Endothelial cell of umbilical vein (primary cell): ENCODE measurements around the gene IMPG1. TPM values are rescaled to one million over a fixed set of nuclear protein-coding genes. Genes with fewer than 3 reads are reported as not detected.

Source experiments
- BruUV-seq: library from RNA; stranded (reverse); fragments of 400-500 nt; replicated peaks from 2 replicates; lab custom pipeline; 2021; lab: Mats Ljungman, UMichigan
- CTCF ChIA-PET: fragments of 300-600, 350-600 bp; sonication (Branson Sonifier 250); formaldehyde crosslinking; loops from one replicate; lab custom pipeline; 2021; ENCODE audit warnings: antibody characterized with exemption, inconsistent platforms; lab: Charles Lee
- POLR2A ChIA-PET: fragments of 300-600, 350-600 bp; sonication (Branson Sonifier 250); formaldehyde crosslinking; loops from one replicate; lab custom pipeline; 2021; ENCODE audit warnings: antibody characterized with exemption, inconsistent platforms; lab: Charles Lee
- DNase-seq: peaks from one replicate; pipeline ENCODE4 v3.0.0-alpha.2; 2011; ENCODE audit warnings: low read depth, low spot score
- FAIRE-seq: peaks from 2 replicates; lab custom pipeline; 2011; peaks lifted over from hg19 to GRCh38; lab: Jason Lieb, UNC
- H2AFZ ChIP-seq: 2 replicates; pipeline ENCODE4 v1.6.0; 2012; ENCODE audit warnings: low read depth, low read length, control low read depth, inconsistent platforms
- H3K27ac ChIP-seq: 2 replicates; pipeline ENCODE4 v1.5.1; 2011; ENCODE audit warnings: low read depth, mild to moderate bottlenecking, control low read depth, low read length, moderate library complexity; ENCODE audit not compliant: insufficient read depth
- H3K27me3 ChIP-seq, 2 experiments: 2 replicates each; pipeline versions ENCODE4 v1.6.0 to v1.6.1; 2011; ENCODE audit warnings: low read length in 2 of 2, mixed read lengths in 1 of 2; ENCODE audit not compliant: control insufficient read depth in 2 of 2, insufficient read depth in 2 of 2
- H3K36me3 ChIP-seq, 2 experiments: 2 replicates in 1 of 2; 3 replicates in 1 of 2; pipeline ENCODE4 v1.5.1; 2011; ENCODE audit warnings: low read length in 2 of 2, mild to moderate bottlenecking in 1 of 2, moderate library complexity in 1 of 2; ENCODE audit not compliant: control insufficient read depth in 2 of 2, insufficient read depth in 2 of 2; ENCODE audit errors: extremely low read depth in 1 of 2
- H3K4me1 ChIP-seq: 3 replicates; pipeline ENCODE4 v1.5.1; 2011; ENCODE audit warnings: mild to moderate bottlenecking, low read length; ENCODE audit not compliant: control insufficient read depth, insufficient read depth; ENCODE audit errors: extremely low read depth
- H3K4me2 ChIP-seq: 2 replicates; pipeline ENCODE4 v1.6.1; 2011; ENCODE audit warnings: low read length, control low read depth, mixed read lengths; ENCODE audit not compliant: insufficient read depth
- H3K4me3 ChIP-seq, 3 experiments: fragments of 200-600 bp in 1 of 3; sonication (generic), shearing (Covaris generic) in 1 of 3; replicated peaks in 1 of 3; 2 replicates each; pipeline ENCODE4 v1.5.1; 2011 to 2016; ENCODE audit warnings: control low read depth in 3 of 3, low read length in 3 of 3, mild to moderate bottlenecking in 2 of 3, inconsistent platforms in 1 of 3, low read depth in 1 of 3, moderate library complexity in 1 of 3; ENCODE audit not compliant: insufficient read depth in 1 of 3
- H3K79me2 ChIP-seq: 2 replicates; pipeline ENCODE4 v1.6.0; 2012; ENCODE audit warnings: low read length, inconsistent platforms; ENCODE audit not compliant: control insufficient read depth, insufficient read depth
- H3K9ac ChIP-seq: replicated peaks from 2 replicates; pipeline ENCODE3; 2011; ENCODE audit warnings: low read length, control low read depth; ENCODE audit not compliant: insufficient read depth; ENCODE audit errors: extremely low read depth
- H3K9me1 ChIP-seq: replicated peaks from 3 replicates; pipeline ENCODE4 v1.6.0; 2011; ENCODE audit warnings: mild to moderate bottlenecking, low read length; ENCODE audit not compliant: control insufficient read depth, insufficient read depth; ENCODE audit errors: extremely low read depth
- H3K9me3 ChIP-seq: replicated peaks from 2 replicates; pipeline ENCODE4 v1.5.1; 2012; ENCODE audit warnings: low read length, inconsistent platforms; ENCODE audit not compliant: control insufficient read depth, insufficient read depth
- H4K20me1 ChIP-seq: replicated peaks from 2 replicates; pipeline ENCODE3; 2011; ENCODE audit warnings: mild to moderate bottlenecking, low read length; ENCODE audit not compliant: control insufficient read depth, insufficient read depth; ENCODE audit errors: extremely low read depth
- EZH2 ChIP-seq: IDR thresholded peaks from 2 replicates; pipeline ENCODE4 v1.6.1; 2012; ENCODE audit warnings: borderline replicate concordance, low read depth, mild to moderate bottlenecking, moderate library complexity, low read length, inconsistent platforms; ENCODE audit not compliant: severe bottlenecking
- FOS ChIP-seq: IDR thresholded peaks from 2 replicates; pipeline ENCODE4 v1.6.1; 2011; ENCODE audit warnings: mild to moderate bottlenecking, low read length, moderate library complexity, borderline replicate concordance; ENCODE audit not compliant: insufficient read depth
- GATA2 ChIP-seq: IDR thresholded peaks from 2 replicates; pipeline ENCODE4 v1.7.0; 2011; ENCODE audit warnings: low read depth, mild to moderate bottlenecking, moderate library complexity, mixed read lengths, low read length; ENCODE audit not compliant: insufficient read length, insufficient read depth
- JUN ChIP-seq: IDR thresholded peaks from 2 replicates; pipeline ENCODE4 v1.6.1; 2011; ENCODE audit warnings: borderline replicate concordance, low read depth; ENCODE audit not compliant: insufficient read length, insufficient read depth
- MAX ChIP-seq: IDR thresholded peaks from 2 replicates; pipeline ENCODE4 v1.6.1; 2011; ENCODE audit not compliant: insufficient read depth, insufficient read length
- MYC ChIP-seq: IDR thresholded peaks from one replicate; pipeline ENCODE4 v1.6.1; 2011; ENCODE audit warnings: mild to moderate bottlenecking, low read depth, low read length
- POLR2A ChIP-seq: IDR thresholded peaks from 2 replicates; pipeline ENCODE4 v1.6.1; 2012; ENCODE audit warnings: low read depth, mild to moderate bottlenecking, control low read depth, low read length
- POLR2AphosphoS5 ChIP-seq: IDR thresholded peaks from 2 replicates; pipeline ENCODE4 v1.6.1; 2012; ENCODE audit warnings: low read depth, mild to moderate bottlenecking, control low read depth, low read length, moderate library complexity; ENCODE audit not compliant: insufficient read depth
- dilution Hi-C: fragments of 300-500 bp; cut with MboI; formaldehyde crosslinking; loops from one replicate; pipeline ENCODE4 v1.15.0; 2019; ENCODE audit warnings: low sequenced_read_pairs; ENCODE audit not compliant: extremely low pct_ligation_motif_present
- intact Hi-C: fragments of 100-400 bp; cut with micrococcal nuclease; formaldehyde crosslinking; loops from one replicate; pipeline ENCODE4 v1.10.0; 2022
- polyA plus RNA-seq, 4 experiments: library from polyadenylated mRNA; depleted of rRNA in 3 of 4; stranded (reverse) in 3 of 4; unstranded in 1 of 4; fragments of >200 nt; gene quantifications; 2 replicates each; pipeline versions ENCODE4 v1.2.1 to v1.2.3, GENCODE V29; 2011 to 2012; ENCODE audit warnings: missing spikeins in 1 of 4
- total RNA-seq: library from RNA; stranded (reverse); gene quantifications from 2 replicates; pipeline ENCODE4 v1.2.3, GENCODE V29; 2021
- TF ChIP-seq, protein P1 (sequence below), 2 donors: IDR thresholded peaks; 1 replicate in 1 of 2; 2 replicates in 1 of 2; pipeline ENCODE4 v1.5.1; 2011; ENCODE audit warnings: low read length in 2 of 2, mild to moderate bottlenecking in 2 of 2, moderate library complexity in 2 of 2, control low read depth in 1 of 2, inconsistent platforms in 1 of 2, low read depth in 1 of 2; ENCODE audit not compliant: insufficient read depth in 1 of 2; ENCODE audit errors: extremely low read depth in 1 of 2

Gene IMPG1
- total and polyA plus RNA-seq, 2 donors (not counting 3 experiments of a cell fraction or from before 2014, with no cell fraction given): not detected

GRCh38 chr6:76120302-76120701 lies 47.8 kb upstream of the IMPG1 start:
- DNase-seq (no peak), FAIRE-seq (no peak)
- H3K27me3 ChIP-seq: no peaks in the 10 kb centered on the region
- H3K4me2 ChIP-seq: no peak overlapping the region
- H2AFZ ChIP-seq: no peak overlapping the region
- TF ChIP-seq MYC (no peak), GATA2 (no peak), POLR2A (no peak), EZH2 (no peak), MAX (no peak), JUN (no peak), FOS (no peak), POLR2AphosphoS5 (no peak)
- TF ChIP-seq, protein P1, sequence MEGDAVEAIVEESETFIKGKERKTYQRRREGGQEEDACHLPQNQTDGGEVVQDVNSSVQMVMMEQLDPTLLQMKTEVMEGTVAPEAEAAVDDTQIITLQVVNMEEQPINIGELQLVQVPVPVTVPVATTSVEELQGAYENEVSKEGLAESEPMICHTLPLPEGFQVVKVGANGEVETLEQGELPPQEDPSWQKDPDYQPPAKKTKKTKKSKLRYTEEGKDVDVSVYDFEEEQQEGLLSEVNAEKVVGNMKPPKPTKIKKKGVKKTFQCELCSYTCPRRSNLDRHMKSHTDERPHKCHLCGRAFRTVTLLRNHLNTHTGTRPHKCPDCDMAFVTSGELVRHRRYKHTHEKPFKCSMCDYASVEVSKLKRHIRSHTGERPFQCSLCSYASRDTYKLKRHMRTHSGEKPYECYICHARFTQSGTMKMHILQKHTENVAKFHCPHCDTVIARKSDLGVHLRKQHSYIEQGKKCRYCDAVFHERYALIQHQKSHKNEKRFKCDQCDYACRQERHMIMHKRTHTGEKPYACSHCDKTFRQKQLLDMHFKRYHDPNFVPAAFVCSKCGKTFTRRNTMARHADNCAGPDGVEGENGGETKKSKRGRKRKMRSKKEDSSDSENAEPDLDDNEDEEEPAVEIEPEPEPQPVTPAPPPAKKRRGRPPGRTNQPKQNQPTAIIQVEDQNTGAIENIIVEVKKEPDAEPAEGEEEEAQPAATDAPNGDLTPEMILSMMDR (IDR thresholded peaks at IDR 0.05; ENCODE audit: extremely low read depth in 1 of 2, insufficient read depth in 1 of 2, low read depth in 1 of 2, low read length in 2 of 2): no peak
- H3K27ac ChIP-seq: no peak overlapping the region
- H4K20me1 ChIP-seq: no peaks in the 10 kb centered on the region
- no peaks in the 10 kb centered on the region for H3K4me1 ChIP-seq
- no peaks in the 10 kb centered on the region for H3K9me3 ChIP-seq
- intact Hi-C loops (no loop called here), dilution Hi-C loops (no loop called here)
- no peaks in the 10 kb centered on the region for H3K36me3 ChIP-seq
- H3K79me2 ChIP-seq: no peaks in the 10 kb centered on the region
- ChIA-PET POLR2A (no interaction called here), CTCF (no interaction called here)
- no peak overlapping the region for H3K9ac ChIP-seq
- no TSS peak for BruUV-seq
- no peaks in the 10 kb centered on the region for H3K9me1 ChIP-seq
- H3K4me3 ChIP-seq: no peak overlapping the region
